Pulmonary artery endothelial cell (primary cell): ENCODE measurements around the gene KCNH5. TPM values are rescaled to one million over a fixed set of nuclear protein-coding genes. Genes with fewer than 3 reads are reported as not detected.
A peak's percentile ranks its signal among the peaks of the same experiment; 100 is the strongest.

Experiments used
- DNase-seq: peaks from one replicate; pipeline ENCODE4 v3.0.0-alpha.2; 2011; ENCODE audit warnings: low read depth, low spot score
- total RNA-seq: library from RNA; depleted of rRNA; stranded (reverse); fragments of >200 nt; gene quantifications from 2 replicates; pipeline ENCODE4 v1.2.3, GENCODE V29; 2014

KCNH5 gene, protein sequence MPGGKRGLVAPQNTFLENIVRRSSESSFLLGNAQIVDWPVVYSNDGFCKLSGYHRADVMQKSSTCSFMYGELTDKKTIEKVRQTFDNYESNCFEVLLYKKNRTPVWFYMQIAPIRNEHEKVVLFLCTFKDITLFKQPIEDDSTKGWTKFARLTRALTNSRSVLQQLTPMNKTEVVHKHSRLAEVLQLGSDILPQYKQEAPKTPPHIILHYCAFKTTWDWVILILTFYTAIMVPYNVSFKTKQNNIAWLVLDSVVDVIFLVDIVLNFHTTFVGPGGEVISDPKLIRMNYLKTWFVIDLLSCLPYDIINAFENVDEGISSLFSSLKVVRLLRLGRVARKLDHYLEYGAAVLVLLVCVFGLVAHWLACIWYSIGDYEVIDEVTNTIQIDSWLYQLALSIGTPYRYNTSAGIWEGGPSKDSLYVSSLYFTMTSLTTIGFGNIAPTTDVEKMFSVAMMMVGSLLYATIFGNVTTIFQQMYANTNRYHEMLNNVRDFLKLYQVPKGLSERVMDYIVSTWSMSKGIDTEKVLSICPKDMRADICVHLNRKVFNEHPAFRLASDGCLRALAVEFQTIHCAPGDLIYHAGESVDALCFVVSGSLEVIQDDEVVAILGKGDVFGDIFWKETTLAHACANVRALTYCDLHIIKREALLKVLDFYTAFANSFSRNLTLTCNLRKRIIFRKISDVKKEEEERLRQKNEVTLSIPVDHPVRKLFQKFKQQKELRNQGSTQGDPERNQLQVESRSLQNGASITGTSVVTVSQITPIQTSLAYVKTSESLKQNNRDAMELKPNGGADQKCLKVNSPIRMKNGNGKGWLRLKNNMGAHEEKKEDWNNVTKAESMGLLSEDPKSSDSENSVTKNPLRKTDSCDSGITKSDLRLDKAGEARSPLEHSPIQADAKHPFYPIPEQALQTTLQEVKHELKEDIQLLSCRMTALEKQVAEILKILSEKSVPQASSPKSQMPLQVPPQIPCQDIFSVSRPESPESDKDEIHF
- not detected in 2 replicates for total RNA-seq

DNA sequence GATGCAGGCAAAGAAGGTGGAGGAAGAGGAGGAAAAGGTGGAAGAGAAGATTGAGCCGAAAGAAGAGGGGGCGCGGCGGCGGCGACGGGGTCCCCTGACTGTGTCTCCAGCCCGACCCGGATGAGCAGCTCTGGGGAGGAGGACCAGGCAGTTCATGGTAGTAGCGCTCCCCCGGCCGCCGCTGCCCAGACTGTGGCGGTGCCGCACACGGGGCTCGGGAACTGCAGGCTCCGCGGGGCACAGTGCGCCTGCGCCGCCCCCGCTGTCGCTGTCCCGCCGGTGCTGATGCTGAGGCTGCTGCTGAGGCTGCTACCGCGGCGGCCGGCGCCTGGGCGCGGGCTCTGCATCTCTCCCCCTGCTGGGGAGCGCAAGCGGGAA lies at the start of gene KCNH5:
KCNH5 (minus strand) TSS at position 225 of the 378 bp plus-strand sequence. CDS start 272 bp downstream, outside the sequence.
- no peak for DNase-seq

DNA sequence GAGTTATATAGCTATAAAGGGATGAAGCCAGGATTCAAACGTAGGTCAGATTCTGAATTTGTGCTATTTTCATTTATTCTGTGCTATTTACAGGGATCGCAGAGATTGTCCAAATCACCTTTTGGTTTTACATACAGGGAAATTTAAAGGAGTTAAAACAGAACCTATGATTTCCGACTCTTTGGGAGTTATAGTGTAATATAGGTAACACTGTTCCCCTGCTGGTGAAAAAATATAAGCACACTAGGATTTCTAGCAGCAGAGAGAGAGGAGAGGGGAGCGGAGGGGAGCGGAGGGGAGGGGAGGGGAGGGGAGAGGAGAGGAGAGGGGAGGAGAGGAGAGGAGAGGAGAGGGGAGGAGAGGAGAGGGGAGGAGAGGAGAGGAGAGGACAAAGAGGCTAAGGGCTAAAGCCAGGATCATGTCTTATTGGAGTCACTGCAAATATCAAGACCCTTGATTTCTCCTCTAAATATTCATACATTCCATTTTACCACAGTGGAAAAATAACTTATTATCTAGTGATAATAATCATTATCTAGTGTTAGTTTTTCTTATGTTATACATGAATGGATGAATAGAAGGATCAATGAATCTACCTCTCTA lies 46.2 kb upstream of the KCNH5 start:
- DNase-seq = no peak

GRCh38 chr14:63088865-63089264 lies 43.6 kb upstream of the KCNH5 start:
- no peak for DNase-seq

GRCh38 chr14:63078569-63078968 lies 33.3 kb upstream of the KCNH5 start:
- DNase-seq = no peak

DNA sequence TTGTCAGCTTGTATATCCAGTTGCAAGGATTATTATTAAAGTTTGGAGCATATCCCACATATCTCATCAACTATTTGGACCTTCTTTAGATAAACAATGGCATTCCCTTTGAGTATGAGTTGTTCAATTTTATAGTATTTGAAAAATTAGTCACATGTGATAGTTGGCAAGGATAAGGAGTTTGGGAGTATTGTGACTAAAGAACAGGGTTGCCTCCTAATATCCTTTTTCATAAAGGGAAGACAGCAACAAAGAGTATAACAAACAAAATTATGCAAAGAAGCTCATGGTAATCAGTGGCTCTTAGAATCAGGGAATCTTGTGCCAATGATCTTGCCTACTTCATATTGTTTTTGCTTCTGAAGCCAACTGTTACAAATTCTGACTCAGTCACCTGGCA lies 31.2 kb upstream of the KCNH5 start:
- DNase-seq = no peak

DNA sequence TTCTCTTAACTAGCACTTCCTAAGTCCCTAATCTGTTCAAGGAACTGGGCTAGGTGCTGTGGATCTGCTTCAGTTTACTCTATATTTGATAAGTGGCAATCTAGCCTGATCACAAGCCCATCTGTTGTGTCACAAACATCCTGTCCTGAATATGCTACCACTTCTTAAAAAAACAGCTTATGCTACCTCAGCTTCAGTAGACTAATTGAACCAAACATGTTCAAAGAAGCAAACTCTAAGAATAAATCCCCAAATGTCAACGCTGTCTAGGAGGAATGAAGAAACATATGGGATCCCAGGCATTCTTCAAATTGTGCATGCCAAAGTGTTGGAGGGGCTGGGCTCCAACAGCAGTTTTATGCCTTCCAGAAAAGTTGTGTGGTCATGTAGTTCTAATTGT lies 10.4 kb upstream of the KCNH5 start:
- no peak for DNase-seq

- no peak for DNase-seq
These were observed 6.7 kb upstream of the KCNH5 start for GRCh38 chr14:63051992-63052391.

DNA sequence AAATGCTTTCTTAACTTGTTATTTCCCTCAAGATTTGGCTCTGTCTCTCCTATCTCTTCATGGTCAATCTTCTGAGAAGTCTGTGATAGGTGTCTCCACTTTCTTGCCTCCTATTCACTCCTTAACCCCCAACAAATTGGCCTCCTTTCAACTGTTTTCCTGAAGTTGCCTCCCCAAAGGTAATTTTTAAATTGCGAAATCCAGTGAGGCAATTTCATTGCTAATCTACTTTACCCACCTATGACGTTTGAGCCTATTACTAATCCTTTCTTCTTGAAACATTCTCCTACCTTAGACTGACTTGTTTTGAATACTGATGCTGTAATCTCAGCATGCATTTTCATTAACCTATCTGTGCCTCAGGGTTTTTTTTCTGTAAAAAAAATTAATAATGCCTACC lies 6.0 kb upstream of the KCNH5 start:
- DNase-seq = no peak

- DNase-seq = no peak
These were observed 5.4 kb upstream of the KCNH5 start for GRCh38 chr14:63050694-63051093.

DNA sequence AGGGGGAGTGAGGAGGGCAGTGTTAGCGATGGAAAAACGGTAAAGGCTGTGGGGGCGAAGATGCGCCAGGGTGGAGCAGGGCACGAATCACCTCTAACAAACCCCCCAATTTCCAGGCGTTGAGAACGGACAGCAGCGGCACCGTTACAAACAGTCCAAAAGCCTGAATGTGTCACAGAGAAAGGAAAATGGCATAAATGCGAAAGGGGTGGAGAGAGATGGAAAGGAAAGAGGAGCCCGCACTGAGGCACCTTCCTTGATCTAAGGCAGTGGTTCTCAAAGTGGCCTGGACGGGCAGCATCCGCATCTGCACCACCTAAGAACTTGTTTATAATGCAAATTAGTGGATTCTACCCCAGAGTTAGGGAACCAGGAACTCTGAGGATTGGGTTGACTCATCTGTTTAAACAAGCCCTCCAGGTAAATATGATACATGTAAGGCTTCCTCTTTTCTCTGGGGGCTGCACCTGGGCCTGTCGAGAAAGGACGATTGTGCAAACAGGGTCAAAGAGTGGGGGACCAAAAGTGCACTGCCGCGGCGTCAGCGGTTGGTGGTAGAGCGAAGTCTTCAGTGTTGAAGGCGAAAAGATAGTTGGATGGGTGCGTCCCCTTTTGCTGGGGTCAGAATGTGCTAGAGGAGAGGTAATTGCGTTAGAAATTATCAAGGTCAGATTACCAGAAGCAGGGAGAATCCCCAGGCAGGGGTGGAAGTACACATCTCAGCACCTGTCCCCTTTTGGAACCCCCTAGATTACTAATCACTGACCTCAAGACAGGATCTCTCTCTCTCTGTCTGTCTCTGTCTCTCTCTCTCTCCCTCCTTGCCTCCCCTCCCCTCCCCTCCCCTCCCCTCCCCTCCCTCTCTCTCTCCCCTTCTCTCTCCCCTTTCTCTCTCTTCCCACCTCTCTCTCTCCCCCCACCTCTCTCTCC lies 1.3 kb upstream of the KCNH5 start:
- no peak for DNase-seq

DNA sequence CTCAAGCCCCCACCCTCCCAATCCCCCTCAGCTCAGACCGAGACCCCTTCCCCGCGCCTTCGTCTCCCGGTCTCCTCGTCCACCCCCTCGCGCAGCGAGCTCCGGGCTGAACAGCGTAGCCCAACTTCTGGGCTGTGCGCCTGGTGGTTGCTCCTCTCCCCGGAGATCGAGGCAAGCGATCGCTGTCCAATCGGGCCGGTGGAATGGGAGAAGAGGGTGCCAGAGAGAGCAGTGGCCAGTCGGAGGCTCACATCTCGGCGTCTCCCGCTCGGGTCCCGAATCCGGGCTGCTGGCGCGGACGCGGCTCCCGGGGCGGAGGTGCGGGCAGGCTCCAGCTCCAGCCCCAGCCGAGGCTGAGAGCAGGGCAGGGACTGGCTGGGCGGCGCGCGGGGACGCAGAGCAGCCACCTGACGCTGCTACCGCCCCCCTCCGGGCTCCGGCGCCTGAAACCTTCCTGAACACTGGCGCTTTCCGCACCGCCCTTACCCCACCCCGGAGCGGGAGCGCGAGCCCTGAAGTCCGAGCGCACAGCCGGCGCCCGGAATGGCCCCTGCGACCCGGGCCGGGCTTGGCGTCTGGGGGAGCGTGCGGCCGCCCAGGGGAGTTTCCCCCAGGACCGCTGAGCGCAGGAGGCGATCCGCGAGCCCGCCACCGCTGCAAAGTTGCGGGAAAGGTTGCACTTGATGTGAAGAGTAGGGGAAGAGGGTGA lies 508 bp upstream of the KCNH5 start:
- no peak for DNase-seq

- DNase-seq = peak; percentile 11
These were observed 5.4 kb downstream of the KCNH5 start for GRCh38 chr14:63039866-63040265.

GRCh38 chr14:63032641-63033040 lies 12.6 kb downstream of the KCNH5 start:
- no peak for DNase-seq

GRCh38 chr14:63032076-63032475 lies 13.2 kb downstream of the KCNH5 start:
- DNase-seq = no peak

DNA sequence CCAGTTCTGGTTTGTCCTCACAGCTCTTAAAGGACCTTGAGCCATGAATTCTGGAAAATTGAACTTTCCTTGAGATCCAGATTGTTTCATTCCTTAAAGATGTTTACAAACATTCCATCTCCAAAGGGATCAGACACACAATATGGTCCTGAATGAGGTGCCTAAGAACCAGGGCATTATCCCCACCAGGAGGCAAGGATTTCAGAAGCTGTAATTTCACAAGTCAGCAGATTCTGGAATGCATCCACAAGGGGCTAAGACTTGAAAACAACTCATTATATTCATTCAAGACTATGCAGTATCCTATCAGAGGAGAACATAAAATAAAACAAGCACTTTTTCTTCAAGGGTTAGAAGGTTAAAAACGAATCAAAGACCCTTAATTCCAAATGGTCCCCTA lies 15.1 kb downstream of the KCNH5 start:
- DNase-seq = no peak

DNA sequence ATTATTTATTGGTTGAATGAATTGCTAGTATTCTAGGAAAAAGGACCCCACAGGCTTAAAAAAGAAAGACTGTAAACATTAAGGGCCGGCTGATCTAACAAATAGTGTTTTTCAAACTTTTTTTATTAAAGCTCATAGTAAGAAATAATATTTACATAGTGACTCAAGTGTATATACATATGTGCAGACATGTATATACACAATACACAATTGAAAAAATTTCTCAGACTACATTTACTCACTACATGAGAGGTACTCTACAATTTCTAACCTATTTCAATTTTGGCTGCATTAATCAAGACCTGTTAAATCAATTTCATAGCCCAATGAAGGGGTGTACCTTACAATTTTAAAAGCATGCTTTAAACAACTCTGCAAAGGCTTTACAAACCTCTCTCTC lies 17.5 kb downstream of the KCNH5 start:
- DNase-seq = no peak

- DNase-seq = no peak
These were observed 18.8 kb downstream of the KCNH5 start for GRCh38 chr14:63026491-63026890.

GRCh38 chr14:63014621-63015020 lies 30.6 kb downstream of the KCNH5 start:
- DNase-seq = no peak

DNA sequence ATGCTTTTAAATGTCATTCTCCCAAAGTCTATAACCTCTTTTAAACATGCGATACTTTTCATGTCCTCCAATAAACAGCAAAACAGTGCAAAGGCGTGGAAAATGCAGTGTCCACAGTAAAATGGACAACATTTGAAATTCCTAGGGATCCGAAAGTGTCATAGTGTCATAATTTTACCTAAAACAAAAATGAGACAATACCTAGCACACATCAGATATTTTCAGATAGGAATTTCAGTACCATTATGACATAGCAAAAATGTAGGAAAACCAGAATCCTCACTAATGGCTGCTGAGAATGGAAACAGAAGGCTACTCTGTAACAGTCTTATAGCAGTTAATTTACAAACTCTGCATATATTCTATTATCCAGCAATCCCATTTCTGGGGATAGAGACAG lies 33.1 kb downstream of the KCNH5 start:
- DNase-seq = no peak

DNA sequence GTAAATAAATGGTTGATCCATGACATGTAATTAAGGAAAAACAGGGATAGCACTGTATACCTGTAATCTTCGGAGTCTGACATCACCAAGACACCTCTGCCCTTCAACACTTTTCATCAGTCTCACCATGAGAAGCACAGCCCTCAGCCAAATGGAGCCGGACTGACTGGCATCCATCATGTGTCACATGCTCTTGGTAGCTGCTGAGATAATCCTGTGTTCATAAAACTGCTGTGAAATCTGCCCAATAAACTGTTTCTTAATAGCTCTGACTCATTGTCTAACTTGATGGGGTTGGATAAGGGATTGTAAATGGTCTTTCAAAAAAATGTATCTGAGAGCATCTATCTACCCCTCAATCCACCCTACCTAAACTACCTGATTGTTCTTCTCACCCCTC lies 33.6 kb downstream of the KCNH5 start:
- DNase-seq = no peak
